Measurements from ENCODE around the gene BRD1.

BRD1 gene

DNA sequence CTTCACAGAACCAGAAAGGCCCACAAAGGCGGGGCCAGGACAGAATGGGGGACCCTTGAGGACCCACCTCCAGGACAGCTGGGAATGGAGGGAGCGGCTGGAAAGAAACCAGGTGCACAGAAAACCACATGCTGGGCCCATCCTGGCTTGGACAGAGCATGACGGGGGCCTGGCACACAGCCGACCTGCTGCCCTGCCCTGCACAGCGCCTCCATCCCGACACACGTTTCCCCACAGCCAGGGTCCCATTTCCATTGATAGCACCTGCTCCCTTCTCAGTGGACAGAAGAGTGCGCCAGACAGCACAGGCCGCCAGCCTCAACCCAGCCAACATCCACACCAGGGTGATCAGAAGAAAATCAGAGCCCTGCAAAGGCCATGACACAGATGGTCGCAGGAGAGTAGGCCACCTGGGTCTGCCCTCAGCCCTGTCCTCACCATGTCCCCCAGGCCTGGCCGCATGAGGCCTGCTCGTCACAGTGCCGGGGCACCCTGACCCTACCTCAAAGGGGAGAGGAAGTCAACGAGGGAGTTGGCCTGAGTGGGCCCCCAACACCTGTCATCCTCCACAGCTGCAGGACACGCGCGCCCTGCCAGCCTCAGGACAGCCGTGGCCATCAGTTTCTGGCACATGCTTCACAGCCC lies 28.1 kb downstream of the BRD1 start:
- no peak overlapping the region for H3K4me3 Mint-ChIP-seq

DNA sequence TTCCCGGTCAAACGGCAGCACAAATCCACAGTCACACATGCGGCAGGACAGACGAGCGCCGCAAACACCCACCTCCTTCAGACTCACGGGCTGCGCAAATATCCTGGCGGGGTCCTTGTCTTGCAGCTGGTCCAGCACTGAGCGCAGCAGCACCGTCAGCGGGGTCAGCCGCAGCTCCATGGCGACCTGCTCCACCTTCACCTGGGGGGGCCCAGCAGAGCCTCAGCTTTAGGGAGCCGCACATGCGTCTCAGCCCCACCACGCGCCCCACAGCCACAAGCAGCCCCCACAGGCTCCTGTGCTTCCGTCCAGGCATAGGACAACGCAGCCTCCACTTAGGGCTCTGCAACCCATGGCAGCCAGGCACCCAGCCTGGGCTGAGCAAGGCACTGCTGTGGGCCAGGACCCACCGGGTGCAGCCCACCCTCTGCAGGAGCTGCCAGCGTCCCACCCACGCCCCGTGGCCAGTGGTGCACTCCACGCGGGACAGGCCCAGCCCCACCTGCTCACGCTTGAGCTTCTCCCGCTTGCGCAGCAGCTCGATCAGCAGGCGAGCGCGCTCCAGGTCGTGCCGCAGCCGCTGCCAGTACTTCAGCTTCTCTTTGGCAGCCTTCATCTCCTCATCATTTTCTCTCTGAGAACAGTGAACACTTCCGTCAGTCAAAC lies 29.1 kb downstream of the BRD1 start:
- ATAC-seq (replicated peaks; ENCODE audit: extremely low read depth, poor library complexity, severe bottlenecking) (no peak), DNase-seq (ENCODE audit: low spot score in 2 of 2) (no peak)
- Mint-ChIP-seq H3K36me3 (ENCODE audit: insufficient read depth) (peaks cover 80% of the 10 kb centered on the region), H3K9me3 (no peaks in the 10 kb centered on the region), H3K27ac (ENCODE audit: low read depth) (peak overlapping the region; percentile 65), H3K4me1 (peaks cover 47% of the 10 kb centered on the region), H3K4me3 (no peak overlapping the region), H3K27me3 (no peaks in the 10 kb centered on the region)

More for the DNA sequence above, 28.1 kb downstream of the BRD1 start:
- ATAC-seq (replicated peaks; ENCODE audit: extremely low read depth, poor library complexity, severe bottlenecking) (no peak), DNase-seq (ENCODE audit: low spot score in 2 of 2) (no peak)
- H3K27ac Mint-ChIP-seq (ENCODE audit: low read depth), result peak overlapping the region; percentile 65
- no peaks in the 10 kb centered on the region for H3K9me3 Mint-ChIP-seq
- H3K36me3 Mint-ChIP-seq (ENCODE audit: insufficient read depth), result peaks cover 82% of the 10 kb centered on the region
- no peaks in the 10 kb centered on the region for H3K27me3 Mint-ChIP-seq
- peaks cover 56% of the 10 kb centered on the region for H3K4me1 Mint-ChIP-seq

DNA sequence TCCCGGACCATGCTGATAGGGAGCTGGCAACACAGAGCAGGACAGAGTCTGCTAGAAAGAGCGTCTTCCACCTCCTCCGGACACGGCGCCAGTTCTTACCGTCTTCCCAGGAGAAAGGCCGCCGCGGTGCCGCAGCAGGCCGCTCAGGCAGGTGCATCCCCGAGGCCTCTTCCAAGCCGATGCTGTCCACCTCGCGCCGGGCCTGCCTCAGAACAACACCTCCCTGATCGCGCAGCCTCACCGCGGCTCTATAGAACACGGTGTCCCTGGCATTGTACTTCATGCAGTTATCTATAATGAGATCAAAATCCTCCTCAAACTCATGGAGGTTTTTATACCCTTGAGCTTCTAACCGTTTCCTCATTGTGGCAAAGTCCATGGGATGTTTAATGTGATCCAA lies 30.0 kb downstream of the BRD1 start:
- ATAC-seq (replicated peaks; ENCODE audit: extremely low read depth, poor library complexity, severe bottlenecking) (no peak), DNase-seq (ENCODE audit: low spot score in 2 of 2) (no peak)
- no peak overlapping the region for H3K4me3 Mint-ChIP-seq
- H3K36me3 Mint-ChIP-seq (ENCODE audit: insufficient read depth), result peaks cover 82% of the 10 kb centered on the region
- no peaks in the 10 kb centered on the region for H3K27me3 Mint-ChIP-seq
- H3K4me1 Mint-ChIP-seq, result peaks cover 47% of the 10 kb centered on the region
- no peak overlapping the region for H3K27ac Mint-ChIP-seq (ENCODE audit: low read depth)
- no peaks in the 10 kb centered on the region for H3K9me3 Mint-ChIP-seq

- Mint-ChIP-seq H3K9me3 (no peaks in the 10 kb centered on the region), H3K36me3 (ENCODE audit: insufficient read depth) (peaks cover 83% of the 10 kb centered on the region), H3K4me1 (peaks cover 53% of the 10 kb centered on the region), H3K27ac (ENCODE audit: low read depth) (no peak overlapping the region), H3K27me3 (no peaks in the 10 kb centered on the region), H3K4me3 (no peak overlapping the region)
- DNase-seq (ENCODE audit: low spot score in 2 of 2) (no peak), ATAC-seq (replicated peaks; ENCODE audit: extremely low read depth, poor library complexity, severe bottlenecking) (no peak)
These were observed 30.9 kb downstream of the BRD1 start for GRCh38 chr22:49796596-49797270.

- no peaks in the 10 kb centered on the region for H3K27me3 Mint-ChIP-seq
- DNase-seq (ENCODE audit: low spot score in 2 of 2), result no peak
- no peak for ATAC-seq (replicated peaks; ENCODE audit: extremely low read depth, poor library complexity, severe bottlenecking)
- no peak overlapping the region for H3K4me3 Mint-ChIP-seq
- H3K4me1 Mint-ChIP-seq, result peaks cover 56% of the 10 kb centered on the region
- H3K9me3 Mint-ChIP-seq, result no peaks in the 10 kb centered on the region
- peaks cover 74% of the 10 kb centered on the region for H3K36me3 Mint-ChIP-seq (ENCODE audit: insufficient read depth)
- H3K27ac Mint-ChIP-seq (ENCODE audit: low read depth), result peak overlapping the region; percentile 69
These were observed 32.2 kb downstream of the BRD1 start for GRCh38 chr22:49795521-49795920.

DNA sequence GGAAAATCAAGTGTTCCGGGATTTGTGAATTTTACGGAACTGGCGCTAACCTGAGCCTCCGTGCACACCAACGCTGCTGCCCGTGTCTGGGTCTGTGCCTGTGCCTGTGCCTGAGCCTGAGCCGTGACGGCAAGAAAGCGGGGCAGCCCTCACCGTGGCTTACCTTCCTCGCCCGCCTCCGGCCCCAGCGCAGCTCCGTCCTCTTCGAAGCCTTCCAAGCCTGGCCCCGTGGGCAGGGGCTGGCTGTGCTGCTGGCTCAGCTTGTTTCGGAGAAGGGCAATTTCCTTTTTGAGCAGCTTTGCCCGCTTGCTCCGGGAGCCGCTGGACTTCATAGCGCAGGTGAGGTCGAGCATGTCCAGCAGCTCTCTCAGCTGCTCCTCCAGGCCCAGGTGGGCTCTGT lies 33.8 kb downstream of the BRD1 start:
- ATAC-seq (replicated peaks; ENCODE audit: extremely low read depth, poor library complexity, severe bottlenecking), result no peak
- Mint-ChIP-seq H3K27ac (ENCODE audit: low read depth) (no peak overlapping the region), H3K27me3 (no peaks in the 10 kb centered on the region), H3K36me3 (ENCODE audit: insufficient read depth) (peaks cover 75% of the 10 kb centered on the region), H3K9me3 (no peaks in the 10 kb centered on the region), H3K4me1 (peaks cover 56% of the 10 kb centered on the region), H3K4me3 (no peak overlapping the region)
- DNase-seq (ENCODE audit: low spot score in 2 of 2), result no peak

DNA sequence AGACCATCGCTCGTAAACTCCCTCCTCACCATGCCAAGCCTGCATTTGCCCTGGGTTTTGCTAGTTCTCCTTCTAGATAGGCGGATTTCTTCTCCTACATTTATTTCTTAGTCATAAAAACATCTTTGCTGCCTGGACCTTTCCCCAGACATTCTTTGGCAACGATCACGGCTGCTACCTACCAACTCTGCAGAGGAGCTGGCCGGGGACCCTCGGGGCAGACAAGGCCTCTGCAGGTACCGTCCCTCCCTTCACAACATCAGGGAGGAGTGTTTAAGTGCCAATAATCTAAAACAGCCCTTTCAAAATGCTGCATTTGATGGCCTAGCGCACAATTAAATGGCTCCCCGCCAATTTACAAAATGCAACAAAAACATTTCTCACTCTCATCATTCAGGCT lies 34.4 kb downstream of the BRD1 start:
- Mint-ChIP-seq H3K27ac (ENCODE audit: low read depth) (peak overlapping the region; percentile 72), H3K4me1 (peaks cover 55% of the 10 kb centered on the region), H3K27me3 (no peaks in the 10 kb centered on the region), H3K36me3 (ENCODE audit: insufficient read depth) (peaks cover 70% of the 10 kb centered on the region), H3K4me3 (peak overlapping the region; percentile 4), H3K9me3 (no peaks in the 10 kb centered on the region)
- ATAC-seq (replicated peaks; ENCODE audit: extremely low read depth, poor library complexity, severe bottlenecking) (no peak), DNase-seq (ENCODE audit: low spot score in 2 of 2) (no peak)

GRCh38 chr22:49792107-49792506 lies 35.6 kb downstream of the BRD1 start:
- no peak overlapping the region for H3K4me3 Mint-ChIP-seq
- peaks cover 69% of the 10 kb centered on the region for H3K36me3 Mint-ChIP-seq (ENCODE audit: insufficient read depth)
- H3K27ac Mint-ChIP-seq (ENCODE audit: low read depth), result peak overlapping the region; percentile 42
- no peak for ATAC-seq (replicated peaks; ENCODE audit: extremely low read depth, poor library complexity, severe bottlenecking)
- peaks cover 66% of the 10 kb centered on the region for H3K4me1 Mint-ChIP-seq
- no peaks in the 10 kb centered on the region for H3K9me3 Mint-ChIP-seq
- H3K27me3 Mint-ChIP-seq, result no peaks in the 10 kb centered on the region
- DNase-seq (ENCODE audit: low spot score in 2 of 2), result no peak

GRCh38 chr22:49791682-49792081 lies 36.0 kb downstream of the BRD1 start:
- Mint-ChIP-seq H3K4me3 (no peak overlapping the region), H3K36me3 (ENCODE audit: insufficient read depth) (peaks cover 67% of the 10 kb centered on the region), H3K9me3 (no peaks in the 10 kb centered on the region), H3K27ac (ENCODE audit: low read depth) (peak overlapping the region; percentile 42), H3K4me1 (peaks cover 66% of the 10 kb centered on the region), H3K27me3 (no peaks in the 10 kb centered on the region)
- ATAC-seq (replicated peaks; ENCODE audit: extremely low read depth, poor library complexity, severe bottlenecking) (no peak), DNase-seq (ENCODE audit: low spot score in 2 of 2) (no peak)

- no peaks in the 10 kb centered on the region for H3K9me3 Mint-ChIP-seq
- DNase-seq (ENCODE audit: low spot score in 2 of 2), result no peak
- H3K27ac Mint-ChIP-seq (ENCODE audit: low read depth), result peak overlapping the region; percentile 69
- peak overlapping the region; percentile 53 for H3K4me3 Mint-ChIP-seq
- no peaks in the 10 kb centered on the region for H3K27me3 Mint-ChIP-seq
- no peak for ATAC-seq (replicated peaks; ENCODE audit: extremely low read depth, poor library complexity, severe bottlenecking)
- peaks cover 67% of the 10 kb centered on the region for H3K36me3 Mint-ChIP-seq (ENCODE audit: insufficient read depth)
- peaks cover 66% of the 10 kb centered on the region for H3K4me1 Mint-ChIP-seq
These were observed 36.8 kb downstream of the BRD1 start for GRCh38 chr22:49790912-49791311.

DNA sequence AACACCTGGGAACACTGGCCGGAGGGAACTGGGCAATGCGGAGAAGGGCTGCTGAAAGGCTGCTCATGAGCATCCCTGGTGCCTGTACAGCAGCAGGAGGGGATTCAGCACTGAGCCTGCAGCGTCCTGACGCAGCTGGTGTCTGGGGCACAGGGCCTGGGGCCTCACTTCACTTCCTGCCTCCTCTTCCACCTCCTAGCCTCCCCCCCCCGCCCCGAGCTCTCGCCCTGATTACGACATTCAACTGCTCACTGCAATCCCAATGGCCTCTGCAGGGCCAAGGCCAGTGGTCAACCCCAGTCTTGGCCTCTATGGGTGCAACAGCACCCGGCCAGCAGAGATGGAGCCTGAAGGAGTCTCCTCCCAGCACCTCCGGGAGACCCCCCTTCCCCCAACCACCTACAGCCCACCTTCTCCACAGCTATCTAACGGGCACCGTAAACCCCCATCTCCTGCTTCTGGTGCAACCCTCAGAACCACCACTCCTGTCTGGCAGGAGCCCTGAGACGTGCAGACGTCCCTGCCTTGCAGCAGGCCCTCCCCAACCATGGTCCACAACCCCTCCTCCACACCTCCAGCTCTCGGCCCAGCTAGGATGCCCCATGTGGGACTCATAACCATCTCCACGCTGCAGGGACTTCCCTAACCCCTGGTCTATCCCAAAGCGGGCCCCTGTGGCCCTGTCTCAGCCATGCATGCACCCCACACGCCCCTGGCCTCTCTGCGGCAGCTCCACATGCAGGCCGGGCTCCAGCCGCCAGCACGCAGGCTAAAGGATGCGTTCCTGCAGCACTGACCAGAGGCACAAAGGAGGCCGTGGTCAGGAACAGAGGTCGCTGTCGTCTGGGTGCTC lies 38.2 kb downstream of the BRD1 start:
- DNase-seq (ENCODE audit: low spot score in 2 of 2) (no peak), ATAC-seq (replicated peaks; ENCODE audit: extremely low read depth, poor library complexity, severe bottlenecking) (peak; percentile 78)
- H3K27me3 Mint-ChIP-seq, result no peaks in the 10 kb centered on the region
- peak overlapping the region; percentile 88 for H3K27ac Mint-ChIP-seq (ENCODE audit: low read depth)
- H3K4me3 Mint-ChIP-seq, result peak overlapping the region; percentile 53
- H3K36me3 Mint-ChIP-seq (ENCODE audit: insufficient read depth), result peaks cover 62% of the 10 kb centered on the region
- H3K4me1 Mint-ChIP-seq, result peaks cover 55% of the 10 kb centered on the region
- H3K9me3 Mint-ChIP-seq, result no peaks in the 10 kb centered on the region

DNA sequence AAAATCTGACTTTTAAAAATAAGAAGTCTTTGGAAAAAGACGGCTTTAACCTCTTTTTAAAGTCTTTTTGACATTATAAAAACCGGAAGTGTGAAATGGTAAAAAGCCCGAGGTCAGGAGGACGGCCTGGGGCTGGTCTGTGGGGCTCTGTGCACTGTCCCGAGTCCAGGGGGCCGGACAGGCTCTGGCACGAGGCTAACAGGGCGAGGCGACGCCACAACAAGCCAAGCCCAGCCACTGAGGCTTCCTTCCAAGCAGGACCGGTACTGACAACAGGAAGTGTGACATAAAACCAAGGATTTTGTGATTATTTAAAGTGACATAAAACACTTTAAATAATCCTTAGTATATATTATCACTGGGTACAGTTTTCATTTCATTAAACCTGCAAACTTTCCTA lies 39.2 kb downstream of the BRD1 start:
- DNase-seq (ENCODE audit: low spot score in 2 of 2) (no peak), ATAC-seq (replicated peaks; ENCODE audit: extremely low read depth, poor library complexity, severe bottlenecking) (no peak)
- no peaks in the 10 kb centered on the region for H3K27me3 Mint-ChIP-seq
- H3K9me3 Mint-ChIP-seq, result no peaks in the 10 kb centered on the region
- peak overlapping the region; percentile 83 for H3K27ac Mint-ChIP-seq (ENCODE audit: low read depth)
- H3K4me3 Mint-ChIP-seq, result no peak overlapping the region
- peaks cover 60% of the 10 kb centered on the region for H3K36me3 Mint-ChIP-seq (ENCODE audit: insufficient read depth)
- peaks cover 60% of the 10 kb centered on the region for H3K4me1 Mint-ChIP-seq

All from central memory CD8-positive, alpha-beta T cell (primary cell).